ENCODE results near the gene INTS14.
"Not testable (repeated sequence)": the region's sequence is repeated elsewhere in the genome, so short reads cannot be mapped to it uniquely, and the experiment has no call there.

The INTS14 gene

DNA sequence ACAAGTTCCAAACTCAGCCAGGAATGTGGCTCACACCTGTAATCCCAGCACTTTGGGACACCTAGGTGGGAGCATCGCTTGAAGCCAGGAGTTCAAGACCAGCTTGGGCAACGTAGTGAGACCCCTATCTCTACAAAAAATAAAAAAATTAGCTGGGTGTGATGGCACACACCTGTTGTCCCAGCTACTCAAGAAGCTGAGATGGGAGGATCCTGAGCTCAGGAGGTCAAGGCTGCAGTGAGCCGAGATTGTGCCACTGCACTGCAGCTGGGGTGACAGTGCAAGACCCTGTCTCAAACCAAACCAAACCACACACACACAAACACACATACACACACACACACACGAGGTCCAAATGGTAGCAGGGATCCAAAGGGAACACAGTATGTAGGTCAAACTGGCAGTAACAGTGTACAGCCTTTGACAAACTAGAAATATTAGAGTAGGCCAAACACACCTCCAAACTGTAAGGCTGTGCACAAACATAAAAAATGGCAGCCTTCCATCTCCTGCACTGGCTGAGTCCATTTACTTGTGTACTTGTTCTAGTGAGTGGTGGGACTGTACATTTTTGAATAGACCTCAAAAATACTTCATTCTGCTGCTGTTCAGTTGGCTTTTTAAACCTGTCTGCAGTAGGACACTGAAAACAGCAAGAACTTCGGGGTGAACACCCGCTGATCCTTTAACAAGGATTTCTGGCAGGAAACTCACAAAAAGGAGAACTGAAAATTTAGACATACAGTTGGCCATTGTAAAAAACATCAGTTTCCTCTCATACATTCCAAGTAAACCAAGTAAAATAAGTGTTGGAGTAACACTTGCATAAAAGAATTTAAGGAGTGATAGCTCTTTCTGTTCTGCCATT is 33.6 kb downstream of the INTS14 start:
- no peak for DNase-seq

- DNase-seq: no peak
Measured at GRCh38 chr15:65576664-65577063, 34.3 kb downstream of the INTS14 start.

DNA sequence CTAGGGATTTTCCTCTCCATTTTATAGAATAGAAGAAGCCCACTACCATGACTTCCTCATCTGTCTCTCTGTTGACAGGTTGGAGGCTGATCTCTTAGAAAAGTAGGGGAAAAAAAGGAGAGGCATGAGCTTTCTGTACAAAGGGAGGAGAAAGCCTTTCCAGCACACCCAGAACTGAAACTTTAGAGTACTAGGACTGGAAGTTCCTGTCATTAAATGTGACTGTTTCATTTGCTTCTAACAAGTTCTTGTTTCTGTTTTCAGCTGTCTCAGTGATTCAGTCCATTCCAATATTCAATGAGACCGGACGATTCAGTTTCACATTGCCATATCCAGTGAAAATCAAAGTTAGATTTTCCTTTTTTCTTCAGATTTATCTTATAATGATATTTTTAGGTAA is 39.0 kb downstream of the INTS14 start:
- no peak for DNase-seq

GRCh38 chr15:65569728-65570127 is 41.2 kb downstream of the INTS14 start:
- DNase-seq: no peak

- DNase-seq: no peak
Measured at GRCh38 chr15:65561934-65562333, 49.0 kb downstream of the INTS14 start.

- no peak for DNase-seq
Measured at GRCh38 chr15:65559941-65560340, 51.0 kb downstream of the INTS14 start.

- no peak for DNase-seq
Measured at GRCh38 chr15:65558997-65559760, 51.8 kb downstream of the INTS14 start.

DNA sequence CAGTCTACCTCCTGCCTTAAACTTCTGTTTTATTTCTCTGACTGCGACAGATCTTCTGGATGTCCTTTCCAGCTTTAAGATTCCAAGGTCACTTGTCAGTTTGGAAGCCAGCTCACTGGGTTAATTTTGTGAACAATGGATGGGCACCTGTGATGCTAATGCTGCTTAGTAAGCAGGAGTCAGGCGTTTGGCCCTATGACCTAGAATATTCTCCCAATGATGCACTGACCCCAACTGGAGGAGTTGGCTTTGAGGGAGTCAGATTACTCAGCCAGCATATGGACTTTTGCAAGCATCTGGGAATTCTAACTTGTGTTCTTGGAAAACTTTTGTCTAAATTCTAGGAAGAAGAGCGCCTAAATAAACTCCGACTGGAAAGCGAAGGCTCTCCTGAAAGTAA is 52.6 kb downstream of the INTS14 start:
- DNase-seq: no peak

GRCh38 chr15:65556622-65557021 is 54.3 kb downstream of the INTS14 start:
- no peak for DNase-seq

GRCh38 chr15:65553691-65554090 is 57.2 kb downstream of the INTS14 start:
- no peak for DNase-seq

GRCh38 chr15:65552851-65553250 is 58.1 kb downstream of the INTS14 start:
- DNase-seq: not testable (repeated sequence)

- no peak for DNase-seq
Measured at GRCh38 chr15:65551183-65551582, 59.7 kb downstream of the INTS14 start.

DNA sequence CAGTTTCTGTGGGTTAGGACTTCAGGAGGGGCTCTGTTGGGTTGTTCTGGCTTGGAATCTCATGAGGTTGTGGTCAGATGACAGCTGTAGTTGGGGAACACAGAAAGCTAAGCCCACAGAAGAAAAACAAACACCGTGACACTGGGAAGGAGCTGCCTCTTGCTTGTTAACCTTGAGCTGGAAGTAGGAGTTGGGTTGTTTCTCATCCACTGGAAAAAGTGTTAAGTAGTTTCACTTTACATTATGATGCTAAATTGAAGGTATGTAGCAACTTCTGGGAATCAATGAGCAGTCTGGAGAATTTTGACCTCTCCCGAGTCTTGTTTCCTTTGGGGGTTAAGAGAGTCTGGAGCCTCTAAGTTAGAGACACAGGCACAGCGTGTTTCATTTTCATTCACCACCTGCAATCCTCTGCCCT is 60.2 kb downstream of the INTS14 start:
- no peak for DNase-seq

- DNase-seq: not testable (repeated sequence)
Measured at GRCh38 chr15:65549288-65549687, 61.6 kb downstream of the INTS14 start.

- no peak for DNase-seq
Measured at GRCh38 chr15:65547841-65548240, 63.1 kb downstream of the INTS14 start.

DNA sequence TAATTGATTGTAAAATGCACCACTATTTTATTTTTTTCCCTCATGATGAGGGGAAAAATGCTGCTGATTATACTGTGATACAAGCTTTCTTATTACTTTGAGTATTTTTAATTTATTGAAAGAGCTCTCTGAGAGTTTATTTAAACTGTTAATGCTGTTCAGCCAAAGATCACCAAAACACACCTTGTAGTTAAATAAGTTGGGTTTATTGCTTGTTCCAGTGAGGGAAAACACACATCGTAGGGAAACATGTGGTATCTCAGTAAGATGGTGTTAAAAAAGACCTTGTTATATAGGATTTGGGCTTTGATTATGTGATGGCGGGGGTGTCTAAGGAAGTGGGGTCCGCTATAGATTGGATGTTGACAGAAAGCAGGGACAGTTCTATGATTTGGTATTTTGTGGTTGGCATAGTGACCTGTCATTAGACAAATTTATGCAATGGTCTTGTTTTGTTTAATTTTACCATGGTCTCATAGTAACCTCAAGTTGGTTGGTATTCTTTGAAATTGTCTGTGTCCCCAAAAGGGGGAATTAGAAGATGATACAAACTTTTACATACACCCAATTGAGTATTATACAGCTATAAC is 69.6 kb downstream of the INTS14 start:
- no peak for DNase-seq

GRCh38 chr15:65540314-65540713 is 70.6 kb downstream of the INTS14 start:
- no peak for DNase-seq

GRCh38 chr15:65535192-65535591 is 75.7 kb downstream of the INTS14 start:
- no peak for DNase-seq

DNA sequence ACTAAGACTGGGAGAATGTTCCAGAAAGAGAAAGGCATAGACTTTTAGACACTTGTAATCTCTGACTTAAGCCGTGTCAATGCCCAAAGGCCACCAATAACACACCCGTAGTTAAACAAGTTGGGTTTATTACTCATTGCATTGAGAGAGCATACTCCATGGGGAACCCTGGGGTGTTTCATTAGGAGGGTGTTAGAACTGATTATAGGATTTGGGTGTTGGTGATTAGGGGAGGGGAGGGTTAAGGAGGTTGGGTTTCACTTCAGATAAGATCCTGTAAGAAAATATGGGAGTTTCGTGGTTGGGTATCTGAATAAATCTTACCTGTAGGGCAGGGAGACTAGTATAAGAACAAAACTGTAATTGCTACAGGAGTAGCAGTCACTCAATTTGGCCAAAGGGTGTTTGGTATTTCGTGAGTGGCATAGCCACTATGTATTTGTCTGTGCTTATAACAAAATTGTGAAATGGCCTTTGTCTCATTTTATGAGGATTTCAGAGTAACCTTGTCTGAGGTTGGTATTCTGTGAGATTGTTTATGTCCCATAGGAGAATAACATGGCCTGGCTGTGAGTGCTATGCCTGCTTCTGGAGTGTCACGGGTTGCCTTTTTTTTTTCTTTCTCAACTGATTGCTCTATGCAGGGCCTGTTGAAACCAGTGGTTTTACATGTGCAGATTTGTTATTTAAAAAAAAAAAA is 77.7 kb downstream of the INTS14 start:
- no peak for DNase-seq

GRCh38 chr15:65532738-65533051 is 78.2 kb downstream of the INTS14 start:
- no peak for DNase-seq

DNA sequence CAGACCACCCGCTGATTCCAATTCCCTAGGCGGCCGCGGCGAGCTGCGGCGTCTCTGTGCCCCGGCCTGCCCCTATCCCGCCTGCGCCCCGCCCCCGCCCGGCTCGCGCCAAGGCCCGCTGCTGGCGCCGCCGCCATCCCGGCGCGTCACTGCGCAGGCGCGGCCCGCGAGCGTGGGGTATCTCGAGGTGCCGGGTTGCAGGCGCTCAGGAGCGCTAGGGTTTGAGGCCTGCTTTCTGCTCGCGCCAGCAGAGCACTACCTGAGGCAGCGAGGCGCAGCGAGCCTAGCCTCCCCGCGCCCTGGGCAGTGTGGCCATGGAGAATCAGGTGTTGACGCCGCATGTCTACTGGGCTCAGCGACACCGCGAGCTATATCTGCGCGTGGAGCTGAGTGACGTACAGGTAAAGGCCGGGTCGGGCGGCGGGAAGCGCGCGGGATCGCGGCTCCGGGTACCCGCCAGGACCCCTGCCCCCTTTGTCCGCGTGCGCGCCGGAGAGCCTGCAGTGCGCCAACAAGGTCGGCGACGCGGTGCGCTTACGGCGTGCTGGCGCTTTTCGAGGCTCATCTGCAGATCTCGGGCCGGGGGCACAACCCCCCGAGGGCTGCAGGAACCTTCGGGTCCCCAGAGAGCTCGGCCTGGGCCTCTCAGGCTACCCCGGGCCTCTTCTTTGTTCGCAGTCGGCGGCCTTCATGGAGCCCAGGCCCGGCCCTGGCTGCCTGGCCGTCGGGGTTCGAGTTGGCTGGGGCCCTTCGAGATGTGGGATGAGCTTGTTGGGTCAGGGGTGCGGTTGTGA is 80.4 kb downstream of the INTS14 start, which contains the start of gene HACD3:
TSS of gene HACD3 (plus strand) at position 146 of the 794 bp plus-strand sequence. CDS start at position 315, 169 bp downstream.
- peak; percentile 88 for DNase-seq

- DNase-seq: no peak
Measured at GRCh38 chr15:65529762-65530317, 81.1 kb downstream of the INTS14 start.

All from CD4-positive, alpha-beta T cell treated with Interleukin-21 for 1 hour (primary cell).